Activated CD4-positive, alpha-beta T cell treated with anti-CD3 and anti-CD28 coated beads, Interleukin-2, amount 50 U/mL, for 16 hours (primary cell): ENCODE data around the gene LSS.
"Not testable (repeated sequence)": the region's sequence is repeated elsewhere in the genome, so short reads cannot be mapped to it uniquely, and the experiment has no call there.

Source experiments
- DNase-seq: peaks from one replicate; pipeline ENCODE4 v3.0.0-alpha.2; 2020

The LSS gene

GRCh38 chr21:46245213-46245915 lies 16.8 kb upstream of the LSS start:
- no peak for DNase-seq

- no peak for DNase-seq
These were observed 16.0 kb upstream of the LSS start for GRCh38 chr21:46244602-46245001.

- DNase-seq: no peak
These were observed 15.4 kb upstream of the LSS start for GRCh38 chr21:46243960-46244361.

- no peak for DNase-seq
These were observed 14.8 kb upstream of the LSS start for GRCh38 chr21:46243325-46243724.

GRCh38 chr21:46241577-46241976 lies 13.0 kb upstream of the LSS start:
- not testable (repeated sequence) for DNase-seq

- DNase-seq: no peak
These were observed 11.3 kb upstream of the LSS start for GRCh38 chr21:46239817-46240325.

- no peak for DNase-seq
These were observed 8.9 kb upstream of the LSS start for GRCh38 chr21:46237474-46237873.

GRCh38 chr21:46234436-46234950 lies 5.9 kb upstream of the LSS start:
- DNase-seq: no peak

GRCh38 chr21:46229923-46230260 lies 1.3 kb upstream of the LSS start:
- no peak for DNase-seq

- DNase-seq: no peak
These were observed 754 bp upstream of the LSS start for GRCh38 chr21:46229133-46229922.

- no peak for DNase-seq
These were observed 696 bp downstream of the LSS start for GRCh38 chr21:46227811-46228344.

- no peak for DNase-seq
These were observed 1.5 kb downstream of the LSS start for GRCh38 chr21:46226920-46227599.

GRCh38 chr21:46226146-46226545 lies 2.4 kb downstream of the LSS start:
- DNase-seq: no peak

GRCh38 chr21:46223661-46224060 lies 4.9 kb downstream of the LSS start:
- not testable (repeated sequence) for DNase-seq

GRCh38 chr21:46223217-46223616 lies 5.4 kb downstream of the LSS start:
- no peak for DNase-seq

GRCh38 chr21:46222436-46223116 lies 6.0 kb downstream of the LSS start:
- no peak for DNase-seq

- no peak for DNase-seq
These were observed 6.7 kb downstream of the LSS start for GRCh38 chr21:46221664-46222435.

GRCh38 chr21:46220847-46221246 lies 7.7 kb downstream of the LSS start:
- no peak for DNase-seq

GRCh38 chr21:46220275-46220810 lies 8.2 kb downstream of the LSS start:
- DNase-seq: no peak

- DNase-seq: no peak
These were observed 8.9 kb downstream of the LSS start for GRCh38 chr21:46219591-46220239.
